GM10266 (cell line): ENCODE results near the gene PPP2R3A.
"Not testable (repeated sequence)": the region's sequence is repeated elsewhere in the genome, so short reads cannot be mapped to it uniquely, and the experiment has no call there.

Experiments
- DNase-seq: peaks from one replicate; pipeline ENCODE4 v3.0.0; 2012; ENCODE audit errors: extremely low spot score
- TF ChIP-seq, protein P1 (sequence below): IDR thresholded peaks from 2 replicates; pipeline ENCODE4 v1.5.1; 2012; ENCODE audit warnings: mild to moderate bottlenecking, low read depth; ENCODE audit not compliant: control insufficient read depth, insufficient read depth; ENCODE audit errors: missing control alignments

Gene PPP2R3A

DNA sequence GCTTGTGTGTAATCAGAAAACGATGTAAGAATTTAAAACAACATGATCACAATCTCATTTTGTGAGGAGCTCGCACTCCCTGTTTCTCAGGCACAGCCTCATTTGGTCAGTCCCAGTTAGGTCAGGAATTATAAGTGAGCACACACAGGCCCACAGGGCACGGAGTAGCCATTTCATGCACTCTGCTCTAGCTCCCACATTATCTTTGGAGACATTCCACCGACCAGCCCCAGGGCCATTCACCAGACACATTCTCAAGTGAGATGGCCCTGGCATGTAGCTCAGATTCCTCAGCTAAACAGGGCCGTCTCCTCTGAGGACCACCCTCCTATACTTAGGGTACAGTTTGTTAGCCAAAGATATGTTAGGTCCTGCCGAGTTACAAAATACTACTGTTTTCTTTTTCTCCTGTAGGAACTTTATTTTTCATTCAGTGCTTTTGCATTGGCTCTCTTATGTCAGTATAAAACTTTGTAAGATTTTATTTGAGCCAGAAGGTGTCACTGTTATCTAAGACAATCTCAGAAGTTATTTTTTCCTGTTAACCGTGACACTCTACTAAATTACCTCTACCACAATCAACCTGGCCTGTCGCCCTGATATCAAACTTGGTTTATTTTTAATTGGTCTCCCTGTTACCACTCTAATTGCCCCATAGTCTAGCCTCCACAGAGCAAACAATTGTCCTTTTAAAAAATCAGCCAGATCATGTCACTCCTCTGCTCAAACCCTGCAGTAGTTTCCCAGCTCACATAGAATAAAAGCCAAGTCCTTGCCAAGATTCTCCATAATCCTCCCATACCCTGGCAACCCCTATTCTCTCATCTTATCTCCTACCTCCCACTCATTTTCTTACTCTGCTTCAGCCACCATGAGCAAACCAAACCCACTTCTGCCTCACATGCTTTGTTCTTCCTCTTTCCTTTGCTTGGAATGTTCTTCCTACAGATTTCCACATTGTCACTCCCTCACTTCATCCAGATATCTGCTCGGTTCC is 105.7 kb downstream of the PPP2R3A start:
- TF ChIP-seq, protein P1, sequence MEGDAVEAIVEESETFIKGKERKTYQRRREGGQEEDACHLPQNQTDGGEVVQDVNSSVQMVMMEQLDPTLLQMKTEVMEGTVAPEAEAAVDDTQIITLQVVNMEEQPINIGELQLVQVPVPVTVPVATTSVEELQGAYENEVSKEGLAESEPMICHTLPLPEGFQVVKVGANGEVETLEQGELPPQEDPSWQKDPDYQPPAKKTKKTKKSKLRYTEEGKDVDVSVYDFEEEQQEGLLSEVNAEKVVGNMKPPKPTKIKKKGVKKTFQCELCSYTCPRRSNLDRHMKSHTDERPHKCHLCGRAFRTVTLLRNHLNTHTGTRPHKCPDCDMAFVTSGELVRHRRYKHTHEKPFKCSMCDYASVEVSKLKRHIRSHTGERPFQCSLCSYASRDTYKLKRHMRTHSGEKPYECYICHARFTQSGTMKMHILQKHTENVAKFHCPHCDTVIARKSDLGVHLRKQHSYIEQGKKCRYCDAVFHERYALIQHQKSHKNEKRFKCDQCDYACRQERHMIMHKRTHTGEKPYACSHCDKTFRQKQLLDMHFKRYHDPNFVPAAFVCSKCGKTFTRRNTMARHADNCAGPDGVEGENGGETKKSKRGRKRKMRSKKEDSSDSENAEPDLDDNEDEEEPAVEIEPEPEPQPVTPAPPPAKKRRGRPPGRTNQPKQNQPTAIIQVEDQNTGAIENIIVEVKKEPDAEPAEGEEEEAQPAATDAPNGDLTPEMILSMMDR, result peak; percentile 28
- DNase-seq, result no peak

DNA sequence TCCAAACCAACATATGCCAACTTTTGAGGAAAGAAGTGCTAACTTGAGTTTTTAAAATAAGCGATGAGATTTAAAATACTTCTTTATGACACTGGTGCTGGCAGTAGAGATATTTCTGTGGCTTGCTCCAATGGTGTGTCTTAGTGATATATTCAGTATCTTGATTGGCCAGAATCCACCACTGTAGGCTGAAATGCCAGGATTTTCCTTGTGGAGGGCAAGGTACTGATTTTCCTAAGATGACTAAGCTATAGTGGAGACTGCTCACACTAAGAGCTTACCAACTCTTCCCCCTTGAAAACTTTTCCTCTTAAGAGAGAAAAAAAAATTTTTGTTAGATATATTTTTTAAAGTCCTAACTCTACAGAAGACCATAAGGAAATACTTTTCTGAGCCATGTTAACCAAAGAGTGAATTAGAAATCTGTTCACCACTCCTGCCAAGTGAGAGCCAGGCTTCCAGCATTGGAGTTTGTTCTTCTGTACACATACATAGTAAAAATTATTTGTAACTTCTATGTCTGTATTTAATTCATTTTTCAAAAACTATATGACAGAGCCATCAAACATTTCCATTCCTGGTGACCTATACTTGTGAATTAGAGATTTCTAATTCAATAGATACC is 109.1 kb downstream of the PPP2R3A start:
- no peak for DNase-seq
- TF ChIP-seq, protein P1, result no peak

DNA sequence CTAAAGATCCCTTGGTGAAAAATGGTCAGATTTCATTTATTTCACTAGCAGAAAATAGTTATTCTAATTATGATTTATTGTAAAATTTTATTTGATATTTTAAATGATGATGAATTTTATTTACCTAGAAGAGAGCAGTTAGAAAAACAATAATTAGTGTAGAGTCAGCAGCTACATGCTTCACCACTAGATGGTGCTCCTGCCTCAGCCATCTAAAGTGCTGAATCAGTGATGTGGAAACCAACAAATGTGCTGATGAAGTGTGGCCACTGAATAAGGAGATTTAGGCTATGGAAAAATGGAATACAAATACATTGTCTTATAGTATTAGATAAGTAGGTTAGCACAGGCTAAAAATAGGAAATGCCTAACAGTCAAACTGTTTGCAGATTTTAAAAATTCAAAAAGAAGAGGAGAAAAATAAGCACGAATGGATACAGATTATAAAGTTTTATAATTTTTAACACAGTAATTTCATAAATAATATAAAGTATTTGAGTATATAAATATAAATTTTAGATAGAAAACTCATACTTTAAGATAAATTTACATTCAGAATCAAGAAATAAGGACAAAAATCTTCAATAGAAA is 109.8 kb downstream of the PPP2R3A start:
- TF ChIP-seq, protein P1, result peak; percentile 95
- peak; percentile 31 for DNase-seq

DNA sequence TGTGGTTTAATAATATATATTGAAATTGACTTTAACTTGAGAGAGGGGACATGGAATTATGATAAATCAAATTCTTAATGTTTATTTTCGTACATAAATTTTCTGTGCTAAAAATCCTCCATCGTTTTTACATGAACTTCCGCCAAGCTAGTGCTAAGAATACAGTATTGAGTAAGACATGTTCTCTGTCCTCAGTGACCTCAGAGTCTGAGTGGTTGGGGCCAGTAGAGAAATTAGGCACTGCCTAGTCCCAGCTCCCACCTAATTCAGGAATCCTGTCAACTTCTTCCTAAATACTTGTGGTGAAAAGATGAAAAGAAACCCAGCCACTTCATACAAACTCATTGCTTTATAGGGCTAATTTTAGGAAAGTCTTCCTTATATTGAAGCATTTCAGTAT is 110.3 kb downstream of the PPP2R3A start:
- TF ChIP-seq, protein P1, result no peak
- no peak for DNase-seq

GRCh38 chr3:136078421-136079364 is 113.2 kb downstream of the PPP2R3A start:
- TF ChIP-seq, protein P1, result peak; percentile 46
- DNase-seq, result peak; percentile 16

- not testable (repeated sequence) for DNase-seq
These were observed 118.3 kb downstream of the PPP2R3A start for GRCh38 chr3:136083641-136084382.

DNA sequence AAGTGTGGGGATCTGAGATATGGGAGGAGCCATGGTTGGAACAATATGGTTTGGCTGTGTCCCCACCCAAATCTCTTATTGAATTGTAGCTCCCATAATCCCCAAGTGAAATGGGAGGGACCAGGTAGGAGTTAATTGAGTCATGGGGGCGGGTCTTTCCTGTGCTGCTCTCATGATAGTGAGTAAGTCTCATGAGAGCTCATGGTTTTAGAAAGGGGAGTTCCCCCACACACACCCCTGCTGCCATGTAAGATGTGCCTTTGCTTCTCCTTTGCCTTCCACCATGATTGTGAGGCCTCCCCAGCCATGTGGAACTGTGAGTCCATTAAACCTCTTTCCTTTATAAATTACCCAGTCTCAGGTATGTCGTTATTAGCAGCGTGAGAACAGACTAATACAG is 119.5 kb downstream of the PPP2R3A start:
- DNase-seq, result not testable (repeated sequence)
